GM23248 (cell line): ENCODE data around the gene RPS27L. TPM values are rescaled to one million over a fixed set of nuclear protein-coding genes. Genes with fewer than 3 reads are reported as not detected.

Source experiments
- DNase-seq: peaks from one replicate; pipeline ENCODE4 v3.0.0-alpha.2; 2015
- H2AFZ ChIP-seq: fragments of 200-600 bp; sonication (generic); 2 replicates; pipeline ENCODE4 v1.6.1; 2016; ENCODE audit warnings: antibody characterized with exemption
- H3F3A ChIP-seq: fragments of 200-600 bp; sonication (generic); 2 replicates; pipeline ENCODE4 v1.6.1; 2016; ENCODE audit warnings: mild to moderate bottlenecking, antibody characterized with exemption, mixed run types; ENCODE audit not compliant: insufficient read depth
- H3K27ac ChIP-seq: fragments of 200-600 bp; sonication (generic); 2 replicates; pipeline ENCODE4 v1.5.1; 2016; ENCODE audit warnings: mild to moderate bottlenecking
- H3K27me3 ChIP-seq: fragments of 200-600 bp; sonication (generic); replicated peaks from 2 replicates; pipeline ENCODE4 v1.6.1; 2016; ENCODE audit warnings: mild to moderate bottlenecking; ENCODE audit not compliant: insufficient read depth
- H3K36me3 ChIP-seq: fragments of 200-600 bp; sonication (generic); 2 replicates; pipeline ENCODE4 v1.6.1; 2016; ENCODE audit warnings: low read depth, mild to moderate bottlenecking
- H3K4me1 ChIP-seq: fragments of 200-600 bp; sonication (generic); 2 replicates; pipeline ENCODE4 v1.6.1; 2016; ENCODE audit warnings: mild to moderate bottlenecking; ENCODE audit not compliant: insufficient read depth
- H3K4me2 ChIP-seq: fragments of 200-600 bp; sonication (generic); one replicate; pipeline ENCODE4 v1.6.1; 2016; ENCODE audit warnings: mild to moderate bottlenecking; ENCODE audit not compliant: unreplicated experiment
- H3K4me3 ChIP-seq: fragments of 200-600 bp; sonication (generic); 2 replicates; pipeline ENCODE4 v1.5.1; 2016; ENCODE audit warnings: mild to moderate bottlenecking
- H3K79me2 ChIP-seq: fragments of 200-600 bp; sonication (generic); 2 replicates; pipeline ENCODE4 v1.6.1; 2016; ENCODE audit warnings: mild to moderate bottlenecking; ENCODE audit not compliant: insufficient read depth
- H3K9ac ChIP-seq: fragments of 200-600 bp; sonication (generic); 2 replicates; pipeline ENCODE4 v1.6.1; 2016; ENCODE audit warnings: mild to moderate bottlenecking
- H3K9me2 ChIP-seq: fragments of 200-600 bp; sonication (generic); 2 replicates; pipeline ENCODE4 v1.6.1; 2016; ENCODE audit warnings: mixed run types, mild to moderate bottlenecking, moderate library complexity; ENCODE audit not compliant: insufficient read depth
- H3K9me3 ChIP-seq: fragments of 200-600 bp; sonication (generic); one replicate; pipeline ENCODE4 v1.6.1; 2017; ENCODE audit warnings: low read depth
- H4K20me1 ChIP-seq: fragments of 200-600 bp; sonication (generic); 2 replicates; pipeline ENCODE4 v1.6.0; 2016; ENCODE audit not compliant: insufficient read depth
- EZH2 ChIP-seq: fragments of 200-600 bp; sonication (generic); IDR thresholded peaks from 2 replicates; pipeline ENCODE4 v1.6.1; 2018; ENCODE audit warnings: antibody characterized with exemption, mild to moderate bottlenecking; ENCODE audit not compliant: insufficient read depth, poor library complexity, severe bottlenecking
- EZH2phosphoT487 ChIP-seq: fragments of 200-600 bp; sonication (generic); IDR thresholded peaks from 2 replicates; pipeline ENCODE4 v1.6.1; 2018; ENCODE audit warnings: antibody characterized with exemption, moderate library complexity, mild to moderate bottlenecking, low read depth; ENCODE audit not compliant: insufficient read depth
- WGBS, 2 experiments: methylation state at CpG; one replicate each; pipeline ENCODE4 v1.1.6; 2015 to 2017; ENCODE audit warnings: low lambda C conversion rate in 2 of 2, low coverage in 1 of 2; ENCODE audit errors: missing lambda C conversion rate in 2 of 2; 5-methylcytosine and 5-hydroxymethylcytosine counted together
- in situ Hi-C: fragments of 300-500 bp; cut with MboI; formaldehyde crosslinking; loops from 2 replicates; pipeline ENCODE4 v1.15.0; 2020
- polyA plus RNA-seq: library from polyadenylated mRNA; unstranded; fragments of >200 nt; fragmentation: Nextera tagmentation; extraction: Ambion mirVana; gene quantifications from 2 replicates; pipeline ENCODE4 v1.2.1, GENCODE V29; 2016
- total RNA-seq: library from RNA; depleted of rRNA; stranded (reverse); fragments of >200 nt; shearing (Covaris generic); gene quantifications from 2 replicates; pipeline ENCODE4 v1.2.3, GENCODE V29; 2014

RPS27L gene
- total and polyA plus RNA-seq, 2 experiments from 2014 or later = 151 to 1,181 TPM

DNA sequence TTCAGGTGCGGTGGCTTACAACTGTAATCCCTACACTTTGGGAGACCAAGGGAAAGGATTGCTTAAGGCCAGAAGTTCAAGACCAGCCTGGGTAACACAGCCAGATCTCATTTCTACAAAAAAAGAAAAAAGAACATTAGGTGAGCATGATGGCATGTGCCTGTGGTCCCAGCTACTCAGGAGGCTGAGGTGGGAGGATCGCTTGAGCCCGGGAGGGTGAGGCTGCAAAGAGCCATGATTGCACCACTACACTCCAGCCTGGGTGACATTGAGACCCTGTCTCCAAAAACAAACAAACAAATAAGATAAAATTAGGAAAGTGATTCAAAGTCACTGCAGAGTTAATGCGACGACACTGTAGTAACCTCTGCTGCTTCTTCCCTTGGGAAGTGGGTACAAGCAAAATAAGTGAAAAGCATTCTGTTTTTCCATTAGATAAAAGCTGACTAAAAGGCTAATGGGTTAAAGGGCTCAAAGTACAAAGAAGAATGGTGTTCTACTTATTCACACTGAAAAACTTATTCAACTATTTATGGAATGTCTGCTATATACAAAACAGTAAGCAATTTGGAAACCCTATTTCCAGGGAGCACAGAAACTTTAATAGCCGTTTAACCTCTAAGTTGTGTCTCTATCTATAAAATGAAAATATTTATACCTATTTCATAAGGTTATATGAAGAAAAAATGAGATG is 8.0 kb upstream of the RPS27L start:
- no peaks in the 10 kb centered on the region for H3K79me2 ChIP-seq
- TF ChIP-seq EZH2phosphoT487 = no peak
- no peak for TF ChIP-seq EZH2
- H3K27ac ChIP-seq = no peak overlapping the region
- H3K4me1 ChIP-seq = peaks cover 12% of the 10 kb centered on the region
- no peak overlapping the region for H2AFZ ChIP-seq
- no peaks in the 10 kb centered on the region for H4K20me1 ChIP-seq
- H3K4me2 ChIP-seq = peak overlapping the region; percentile 49
- H3K9ac ChIP-seq = no peak overlapping the region
- H3K9me2 ChIP-seq = no peaks in the 10 kb centered on the region
- in situ Hi-C loops = loop anchor here (25.0 kb wide), 1 partner anchor 247 kb away; no protein-coding TSS in a partner anchor
- no peak overlapping the region for H3K4me3 ChIP-seq
- no peaks in the 10 kb centered on the region for H3K9me3 ChIP-seq
- H3K27me3 ChIP-seq = no peaks in the 10 kb centered on the region
- WGBS, 2 experiments = 77 to 78% methylated on average over 6 of the region's 6 CpGs
- no peaks in the 10 kb centered on the region for H3K36me3 ChIP-seq
- peaks cover 11% of the 10 kb centered on the region for H3F3A ChIP-seq
- DNase-seq = peak; percentile 23

DNA sequence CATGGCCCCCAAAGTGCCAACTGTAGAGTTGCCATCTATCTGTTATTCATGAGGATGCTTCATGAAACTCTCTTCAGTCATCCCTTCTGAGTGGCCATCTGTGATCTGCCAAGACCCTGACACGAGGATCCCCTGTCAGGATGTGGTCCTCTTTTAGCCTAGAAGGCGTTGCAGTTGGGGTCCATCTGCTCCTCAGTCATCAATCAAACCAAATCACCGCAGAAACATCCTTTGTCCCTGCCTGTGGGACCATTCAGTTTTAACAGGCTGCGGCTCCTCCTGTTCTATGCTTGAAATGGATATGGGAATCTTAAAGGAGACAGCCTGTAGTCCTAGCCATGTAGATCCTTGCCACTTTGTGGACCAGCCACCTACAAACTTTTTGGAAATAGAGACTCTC is 5.9 kb upstream of the RPS27L start:
- WGBS, 2 experiments = 66 to 69% methylated on average over 4 of the region's 4 CpGs
- in situ Hi-C loops = loop anchor here (25.0 kb wide), 1 partner anchor 249 kb away; no protein-coding TSS in a partner anchor
- no peak overlapping the region for H2AFZ ChIP-seq
- no peak overlapping the region for H3K4me2 ChIP-seq
- peaks cover 11% of the 10 kb centered on the region for H3K79me2 ChIP-seq
- H3K27ac ChIP-seq = no peak overlapping the region
- H3K4me1 ChIP-seq = peaks cover 14% of the 10 kb centered on the region
- H3K9me3 ChIP-seq = no peaks in the 10 kb centered on the region
- no peaks in the 10 kb centered on the region for H4K20me1 ChIP-seq
- TF ChIP-seq EZH2 (no peak), EZH2phosphoT487 (no peak)
- H3K27me3 ChIP-seq = no peaks in the 10 kb centered on the region
- no peak overlapping the region for H3K9ac ChIP-seq
- H3F3A ChIP-seq = peaks cover 11% of the 10 kb centered on the region
- no peaks in the 10 kb centered on the region for H3K9me2 ChIP-seq
- no peaks in the 10 kb centered on the region for H3K36me3 ChIP-seq
- no peak overlapping the region for H3K4me3 ChIP-seq
- no peak for DNase-seq

- DNase-seq = no peak
- H3K9me2 ChIP-seq = no peaks in the 10 kb centered on the region
- no peak overlapping the region for H3K27ac ChIP-seq
- H2AFZ ChIP-seq = no peak overlapping the region
- no peaks in the 10 kb centered on the region for H4K20me1 ChIP-seq
- H3F3A ChIP-seq = peaks cover 20% of the 10 kb centered on the region
- no peaks in the 10 kb centered on the region for H3K9me3 ChIP-seq
- H3K4me2 ChIP-seq = no peak overlapping the region
- in situ Hi-C loops = loop anchor here (25.0 kb wide), 1 partner anchor 252 kb away; no protein-coding TSS in a partner anchor
- peaks cover 30% of the 10 kb centered on the region for H3K79me2 ChIP-seq
- TF ChIP-seq EZH2 (no peak), EZH2phosphoT487 (no peak)
- peaks cover under 1% of the 10 kb centered on the region; the same call in 1 of the 2 replicates for H3K36me3 ChIP-seq
- no peak overlapping the region for H3K9ac ChIP-seq
- peaks cover 11% of the 10 kb centered on the region for H3K4me1 ChIP-seq
- no peak overlapping the region for H3K4me3 ChIP-seq
- H3K27me3 ChIP-seq = no peaks in the 10 kb centered on the region
Measured at GRCh38 chr15:63160638-63161037, 3.4 kb upstream of the RPS27L start.

GRCh38 chr15:63157891-63158431 is 684 bp upstream of the RPS27L start:
- TF ChIP-seq EZH2 = no peak
- no peak for TF ChIP-seq EZH2phosphoT487
- Histone ChIP-seq H3F3A (peaks cover 32% of the 10 kb centered on the region), H3K4me3 (peak overlapping the region; percentile 99), H3K9me2 (no peaks in the 10 kb centered on the region), H3K4me1 (peaks cover 20% of the 10 kb centered on the region), H3K4me2 (peak overlapping the region; percentile 91), H3K9me3 (no peaks in the 10 kb centered on the region), H3K36me3 (peaks cover 26% of the 10 kb centered on the region), H3K9ac (peak overlapping the region; percentile 98), H3K27ac (peak overlapping the region; percentile 99), H4K20me1 (no peaks in the 10 kb centered on the region), H3K79me2 (peaks cover 57% of the 10 kb centered on the region), H3K27me3 (no peaks in the 10 kb centered on the region), H2AFZ (peak overlapping the region; percentile 74)
- in situ Hi-C loops = loop anchor here (25.0 kb wide), 1 partner anchor 254 kb away; no protein-coding TSS in a partner anchor
- peak; percentile 95 for DNase-seq
- 5% methylated on average over 18 of the region's 18 CpGs for WGBS, 2 experiments
